ENCODE measurements around the gene MCOLN2.

The MCOLN2 gene

GRCh38 chr1:84968101-84968500 lies 28.8 kb downstream of the MCOLN2 start:
- DNase-seq (ENCODE audit: extremely low spot score) = no peak
- CTCF ChIA-PET = no interaction called here
- POLR2A ChIA-PET = no interaction called here
- TF ChIP-seq HDGF (IDR thresholded peaks at IDR 0.05; ENCODE audit: borderline replicate concordance) = no peak
- no peak for TF ChIP-seq ARNT (IDR thresholded peaks at IDR 0.05)
- TF ChIP-seq NFRKB (IDR thresholded peaks at IDR 0.05) = no peak
- TF ChIP-seq FOXM1 (IDR thresholded peaks at IDR 0.05; ENCODE audit: borderline replicate concordance) = no peak

DNA sequence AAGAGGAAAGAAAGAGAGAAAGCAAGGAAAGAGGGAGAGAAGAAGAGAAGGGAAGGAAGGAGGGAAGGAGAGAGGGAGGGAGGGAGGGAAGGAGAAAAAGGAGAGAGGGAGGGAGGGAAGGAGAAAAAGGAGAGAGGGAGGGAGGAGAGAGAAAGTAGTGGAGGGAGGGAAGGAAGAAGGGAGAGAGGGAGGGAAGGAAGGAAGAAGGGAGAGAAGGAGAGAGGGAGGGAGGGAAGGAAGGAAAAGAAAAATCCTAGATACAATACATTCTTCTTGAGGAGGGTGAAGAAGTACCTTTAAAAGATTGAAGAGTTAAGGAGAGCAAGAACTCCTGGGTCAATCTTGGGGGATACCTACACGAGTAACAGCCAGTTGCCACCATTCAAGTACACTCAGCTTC lies 29.2 kb downstream of the MCOLN2 start:
- DNase-seq (ENCODE audit: extremely low spot score) = no peak
- POLR2A ChIA-PET = no interaction called here
- CTCF ChIA-PET = interaction anchor here (0.8 kb wide), 1 partner anchor 287 kb away, joined by 3 read pairs; no protein-coding TSS in a partner anchor
- TF ChIP-seq SUZ12 (IDR thresholded peaks at IDR 0.05) (no peak), ZNF384 (IDR thresholded peaks at IDR 0.05) (no peak), CTBP1 (IDR thresholded peaks at IDR 0.05; ENCODE audit: borderline replicate concordance) (no peak), TARDBP (IDR thresholded peaks at IDR 0.05) (no peak), FOXA1 (IDR thresholded peaks at IDR 0.05) (no peak), BHLHE40 (IDR thresholded peaks at IDR 0.05; ENCODE audit: borderline replicate concordance) (no peak), SP1 (IDR thresholded peaks at IDR 0.05) (no peak), FOXM1 (IDR thresholded peaks at IDR 0.05; ENCODE audit: borderline replicate concordance) (no peak), LEF1 (IDR thresholded peaks at IDR 0.05; ENCODE audit: borderline replicate concordance) (no peak), HDGF (IDR thresholded peaks at IDR 0.05; ENCODE audit: borderline replicate concordance) (no peak), NFRKB (IDR thresholded peaks at IDR 0.05) (no peak), PKNOX1 (IDR thresholded peaks at IDR 0.05) (no peak), FOXK2 (IDR thresholded peaks at IDR 0.05) (no peak)

GRCh38 chr1:84963021-84963420 lies 33.9 kb downstream of the MCOLN2 start:
- ChIA-PET POLR2A (interaction anchor here (0.8 kb wide), 1 partner anchor 75 kb away, joined by 3 read pairs; no protein-coding TSS in a partner anchor), CTCF (interaction anchor here (1.8 kb wide), 1 partner anchor 19 kb away, joined by 4 read pairs; no protein-coding TSS in a partner anchor)
- DNase-seq (ENCODE audit: extremely low spot score) = no peak
- TF ChIP-seq ELF4 (IDR thresholded peaks at IDR 0.05) (no peak), BHLHE40 (IDR thresholded peaks at IDR 0.05; ENCODE audit: borderline replicate concordance) (no peak), ARNT (IDR thresholded peaks at IDR 0.05) (no peak), L3MBTL2 (conservative IDR thresholded peaks at IDR 0.05) (no peak), FOXK2 (IDR thresholded peaks at IDR 0.05) (no peak), LEF1 (IDR thresholded peaks at IDR 0.05; ENCODE audit: borderline replicate concordance) (no peak), ZNF384 (IDR thresholded peaks at IDR 0.05) (no peak), SP1 (IDR thresholded peaks at IDR 0.05) (no peak), PKNOX1 (IDR thresholded peaks at IDR 0.05) (no peak), TARDBP (IDR thresholded peaks at IDR 0.05) (no peak), CTBP1 (IDR thresholded peaks at IDR 0.05; ENCODE audit: borderline replicate concordance) (no peak), NFRKB (IDR thresholded peaks at IDR 0.05) (no peak), HDGF (IDR thresholded peaks at IDR 0.05; ENCODE audit: borderline replicate concordance) (no peak), SUZ12 (IDR thresholded peaks at IDR 0.05) (no peak), FOXM1 (IDR thresholded peaks at IDR 0.05; ENCODE audit: borderline replicate concordance) (no peak), FOXA1 (IDR thresholded peaks at IDR 0.05) (no peak)

GRCh38 chr1:84961316-84961715 lies 35.6 kb downstream of the MCOLN2 start:
- no peak for DNase-seq (ENCODE audit: extremely low spot score)
- ChIA-PET CTCF (interaction anchor here (3.1 kb wide), 1 partner anchor 16 kb away, joined by 10 read pairs; no protein-coding TSS in a partner anchor), POLR2A (no interaction called here)
- TF ChIP-seq PKNOX1 (IDR thresholded peaks at IDR 0.05) = no peak
- TF ChIP-seq NFRKB (IDR thresholded peaks at IDR 0.05) = no peak
- no peak for TF ChIP-seq FOXM1 (IDR thresholded peaks at IDR 0.05; ENCODE audit: borderline replicate concordance)
- no peak for TF ChIP-seq FOXK2 (IDR thresholded peaks at IDR 0.05)
- TF ChIP-seq ZNF384 (IDR thresholded peaks at IDR 0.05) = no peak
- no peak for TF ChIP-seq TARDBP (IDR thresholded peaks at IDR 0.05)
- TF ChIP-seq SP1 (IDR thresholded peaks at IDR 0.05) = no peak
- TF ChIP-seq ELF4 (IDR thresholded peaks at IDR 0.05) = no peak
- TF ChIP-seq LEF1 (IDR thresholded peaks at IDR 0.05; ENCODE audit: borderline replicate concordance) = no peak

DNA sequence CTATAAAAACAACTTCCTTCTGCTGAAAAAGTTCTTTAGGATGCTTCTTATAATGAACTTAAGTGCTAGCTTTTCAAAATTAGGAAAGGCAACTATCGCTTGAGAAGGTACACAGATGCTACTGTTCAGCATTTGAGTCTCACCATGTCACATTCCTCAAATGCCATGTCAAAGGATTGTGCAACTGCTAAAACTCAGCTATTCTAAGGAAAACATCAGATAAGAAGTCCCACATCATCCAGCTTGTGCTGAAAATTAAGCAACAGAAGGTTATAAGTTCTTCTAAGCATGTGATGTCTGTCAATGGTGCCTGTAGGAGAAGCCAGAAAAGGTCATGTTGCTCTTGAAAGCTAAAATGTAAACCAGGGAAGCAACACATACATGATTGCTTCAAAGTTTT lies 36.5 kb downstream of the MCOLN2 start:
- CTCF ChIA-PET = interaction anchor here (3.1 kb wide), 1 partner anchor 15 kb away, joined by 10 read pairs; no protein-coding TSS in a partner anchor
- no peak for DNase-seq (ENCODE audit: extremely low spot score)
- POLR2A ChIA-PET = no interaction called here
- no peak for TF ChIP-seq SP1 (IDR thresholded peaks at IDR 0.05)
- TF ChIP-seq FOXK2 (IDR thresholded peaks at IDR 0.05) = no peak
- TF ChIP-seq SUZ12 (IDR thresholded peaks at IDR 0.05) = no peak
- no peak for TF ChIP-seq HDGF (IDR thresholded peaks at IDR 0.05; ENCODE audit: borderline replicate concordance)
- TF ChIP-seq TARDBP (IDR thresholded peaks at IDR 0.05) = no peak
- no peak for TF ChIP-seq FOXA1 (IDR thresholded peaks at IDR 0.05)
- TF ChIP-seq ARNT (IDR thresholded peaks at IDR 0.05) = no peak

GRCh38 chr1:84959294-84959693 lies 37.6 kb downstream of the MCOLN2 start:
- POLR2A ChIA-PET = no interaction called here
- TF ChIP-seq PKNOX1 (IDR thresholded peaks at IDR 0.05) = no peak
- TF ChIP-seq TARDBP (IDR thresholded peaks at IDR 0.05) = no peak
- no peak for TF ChIP-seq L3MBTL2 (conservative IDR thresholded peaks at IDR 0.05)
- TF ChIP-seq HDGF (IDR thresholded peaks at IDR 0.05; ENCODE audit: borderline replicate concordance) = no peak
- no peak for TF ChIP-seq FOXA1 (IDR thresholded peaks at IDR 0.05)
- no peak for TF ChIP-seq ELF4 (IDR thresholded peaks at IDR 0.05)
- TF ChIP-seq SP1 (IDR thresholded peaks at IDR 0.05) = no peak
- no peak for TF ChIP-seq SUZ12 (IDR thresholded peaks at IDR 0.05)
- no peak for TF ChIP-seq NFRKB (IDR thresholded peaks at IDR 0.05)
- no peak for TF ChIP-seq FOXM1 (IDR thresholded peaks at IDR 0.05; ENCODE audit: borderline replicate concordance)
- TF ChIP-seq FOXK2 (IDR thresholded peaks at IDR 0.05) = no peak
- no peak for TF ChIP-seq ZNF384 (IDR thresholded peaks at IDR 0.05)
- TF ChIP-seq LEF1 (IDR thresholded peaks at IDR 0.05; ENCODE audit: borderline replicate concordance) = no peak
- no peak for TF ChIP-seq ARNT (IDR thresholded peaks at IDR 0.05)
- no peak for TF ChIP-seq BHLHE40 (IDR thresholded peaks at IDR 0.05; ENCODE audit: borderline replicate concordance)
- no peak for TF ChIP-seq CTBP1 (IDR thresholded peaks at IDR 0.05; ENCODE audit: borderline replicate concordance)
- CTCF ChIA-PET = interaction anchor here (3.1 kb wide), 1 partner anchor 14 kb away, joined by 10 read pairs; no protein-coding TSS in a partner anchor
- DNase-seq (ENCODE audit: extremely low spot score) = no peak
